SK-N-SH (cell line): Measurements from ENCODE around the gene CHD6. TPM values are rescaled to one million over a fixed set of nuclear protein-coding genes. Genes with fewer than 3 reads are reported as not detected.

Source experiments
- CTCF ChIA-PET: fragments of 300-600, 350-600 bp; formaldehyde crosslinking; extraction: SDS; loops from one replicate; lab custom pipeline; 2021; lab: Yijun Ruan, JAX
- POLR2A ChIA-PET: fragments of 350-600 bp; sonication (Branson Sonifier 250); formaldehyde crosslinking; extraction: SDS; loops from one replicate; lab custom pipeline; 2020; ENCODE audit warnings: antibody characterized with exemption, inconsistent platforms; lab: Yijun Ruan, JAX
- DNase-seq: peaks from one replicate; pipeline ENCODE4 v3.0.0; 2012
- H2AFZ ChIP-seq: fragments of 200-600 bp; sonication (generic); 2 replicates; pipeline ENCODE4 v1.8.1; 2016; ENCODE audit warnings: antibody characterized with exemption, mild to moderate bottlenecking, low read depth
- H3F3A ChIP-seq: fragments of 200-600 bp; sonication (generic); replicated peaks from 2 replicates; pipeline ENCODE3; 2016; ENCODE audit warnings: antibody characterized with exemption, mild to moderate bottlenecking; ENCODE audit not compliant: insufficient read depth
- H3K27ac ChIP-seq, 2 experiments: fragments of 200-500 bp in 1 of 2; fragments of 200-600 bp in 1 of 2; sonication (Bioruptor generic) in 1 of 2; sonication (generic), shearing (Covaris generic) in 1 of 2; 2 replicates each; pipeline versions ENCODE4 v1.5.1 to v1.6.1; 2014 to 2016; ENCODE audit warnings: low read depth in 2 of 2, inconsistent platforms in 1 of 2, low read length in 1 of 2, mild to moderate bottlenecking in 1 of 2, mixed read lengths in 1 of 2
- H3K27me3 ChIP-seq: fragments of 200-600 bp; sonication (generic), shearing (Covaris generic); 2 replicates; pipeline ENCODE4 v1.6.1; 2016; ENCODE audit warnings: mixed run types; ENCODE audit not compliant: insufficient read depth
- H3K36me3 ChIP-seq, 2 experiments: fragments of 200-500 bp in 1 of 2; fragments of 200-600 bp in 1 of 2; sonication (Bioruptor generic) in 1 of 2; sonication (generic) in 1 of 2; replicated peaks in 1 of 2; 2 replicates each; pipeline versions ENCODE3 to v1.5.1; 2014 to 2016; ENCODE audit warnings: low read length in 1 of 2, mild to moderate bottlenecking in 1 of 2; ENCODE audit not compliant: insufficient read depth in 2 of 2, control insufficient read depth in 1 of 2
- H3K4me1 ChIP-seq, 2 experiments: fragments of 200-500 bp in 1 of 2; fragments of 200-600 bp in 1 of 2; sonication (Bioruptor generic) in 1 of 2; sonication (generic), shearing (Covaris generic) in 1 of 2; 2 replicates each; pipeline versions ENCODE4 v1.5.1 to v1.6.1; 2014 to 2016; ENCODE audit warnings: low read depth in 1 of 2, low read length in 1 of 2, mixed run types in 1 of 2; ENCODE audit not compliant: insufficient read depth in 2 of 2, control insufficient read depth in 1 of 2
- H3K4me2 ChIP-seq: fragments of 200-600 bp; sonication (generic), shearing (Covaris generic); 2 replicates; pipeline ENCODE4 v1.6.1; 2017; ENCODE audit warnings: mixed run types
- H3K4me3 ChIP-seq, 2 experiments: fragments of 200-500 bp in 1 of 2; fragments of 200-600 bp in 1 of 2; sonication (Bioruptor generic) in 1 of 2; sonication (generic), shearing (Covaris generic) in 1 of 2; 2 replicates each; pipeline versions ENCODE4 v1.5.1 to v1.8.1; 2014 to 2016; ENCODE audit warnings: low read depth in 2 of 2, inconsistent platforms in 1 of 2, low read length in 1 of 2, mild to moderate bottlenecking in 1 of 2, mixed read lengths in 1 of 2, moderate library complexity in 1 of 2
- H3K79me2 ChIP-seq: fragments of 200-600 bp; sonication (generic); 2 replicates; pipeline ENCODE4 v1.8.1; 2017; ENCODE audit warnings: mild to moderate bottlenecking; ENCODE audit not compliant: insufficient read depth
- H3K9ac ChIP-seq: fragments of 200-600 bp; sonication (generic); 2 replicates; pipeline ENCODE4 v1.6.1; 2017; ENCODE audit warnings: mixed run types
- H3K9me2 ChIP-seq: fragments of 200-600 bp; sonication (generic); 2 replicates; pipeline ENCODE4 v1.6.1; 2017; ENCODE audit warnings: mixed run types
- H3K9me3 ChIP-seq: fragments of 200-600 bp; sonication (generic); 2 replicates; pipeline ENCODE4 v1.6.1; 2017; ENCODE audit warnings: mixed run types, mild to moderate bottlenecking, moderate library complexity
- H4K20me1 ChIP-seq: fragments of 200-600 bp; sonication (generic); 2 replicates; pipeline ENCODE4 v1.6.1; 2017; ENCODE audit warnings: mild to moderate bottlenecking, mixed run types; ENCODE audit not compliant: insufficient read depth
- CHD2 ChIP-seq: fragments of 150-350 bp; IDR thresholded peaks from 2 replicates; pipeline ENCODE4 v1.6.1; 2018; ENCODE audit warnings: low read length; ENCODE audit not compliant: partially characterized antibody
- EP300 ChIP-seq, 2 experiments: IDR thresholded peaks; 2 replicates each; pipeline versions ENCODE4 v1.4.0 to v1.6.1; 2012; ENCODE audit warnings: borderline replicate concordance in 1 of 2, low read depth in 1 of 2, low read length in 1 of 2
- EZH2phosphoT487 ChIP-seq: fragments of 200-600 bp; sonication (generic); IDR thresholded peaks from 2 replicates; pipeline ENCODE4 v1.6.1; 2017; ENCODE audit warnings: low read depth, mixed run types, mild to moderate bottlenecking, antibody characterized with exemption, moderate library complexity, borderline replicate concordance
- FOXJ3 ChIP-seq: sonication (generic); formaldehyde crosslinking; IDR thresholded peaks from 2 replicates; pipeline ENCODE4 v1.5.1; 2020; ENCODE audit warnings: mild to moderate bottlenecking, missing genetic modification reagents
- MEF2A ChIP-seq: IDR thresholded peaks from 2 replicates; pipeline ENCODE4 v1.4.0; 2012; ENCODE audit warnings: low read depth, borderline replicate concordance
- MXI1 ChIP-seq: IDR thresholded peaks from 2 replicates; pipeline ENCODE4 v1.6.1; 2012; ENCODE audit warnings: mild to moderate bottlenecking, low read depth, low read length, improper control_type of control experiment
- RFX5 ChIP-seq: IDR thresholded peaks from 2 replicates; pipeline ENCODE4 v1.6.1; 2012; ENCODE audit warnings: mild to moderate bottlenecking, improper control_type of control experiment, low read length
- TEAD4 ChIP-seq: IDR thresholded peaks from 2 replicates; pipeline ENCODE4 v1.4.0; 2012; ENCODE audit warnings: mild to moderate bottlenecking, borderline replicate concordance; ENCODE audit not compliant: insufficient read depth
- YY1 ChIP-seq: IDR thresholded peaks from 2 replicates; pipeline ENCODE4 v1.4.0; 2012; ENCODE audit warnings: low read depth, mild to moderate bottlenecking
- WGBS: methylation state at CpG from one replicate; pipeline ENCODE4 v1.1.6; 2017; ENCODE audit warnings: low lambda C conversion rate; 5-methylcytosine and 5-hydroxymethylcytosine counted together
- polyA plus RNA-seq, 3 experiments: library from polyadenylated mRNA; depleted of rRNA; stranded (reverse); fragments of >200 nt; gene quantifications; 2 replicates each; pipeline ENCODE4 v1.2.3, GENCODE V29; 2012
- TF ChIP-seq, protein P1 (sequence below): fragments of 200-600 bp; sonication (generic); IDR thresholded peaks from 2 replicates; pipeline ENCODE4 v1.6.1; 2017; ENCODE audit warnings: antibody characterized with exemption, mild to moderate bottlenecking, moderate library complexity
- TF ChIP-seq, protein P2 (sequence below): IDR thresholded peaks from 2 replicates; pipeline ENCODE4 v1.4.0; 2012; ENCODE audit warnings: low read depth, borderline replicate concordance
- TF ChIP-seq, protein P3 (sequence below): fragments of 150-350 bp; IDR thresholded peaks from 2 replicates; pipeline ENCODE4 v1.6.1; 2017; ENCODE audit warnings: antibody characterized with exemption, low read length, low read depth, borderline replicate concordance

CHD6 gene
- polyA plus RNA-seq, 1 of the 3 experiments (the other 2 are of a cell fraction): 7.1 TPM

DNA sequence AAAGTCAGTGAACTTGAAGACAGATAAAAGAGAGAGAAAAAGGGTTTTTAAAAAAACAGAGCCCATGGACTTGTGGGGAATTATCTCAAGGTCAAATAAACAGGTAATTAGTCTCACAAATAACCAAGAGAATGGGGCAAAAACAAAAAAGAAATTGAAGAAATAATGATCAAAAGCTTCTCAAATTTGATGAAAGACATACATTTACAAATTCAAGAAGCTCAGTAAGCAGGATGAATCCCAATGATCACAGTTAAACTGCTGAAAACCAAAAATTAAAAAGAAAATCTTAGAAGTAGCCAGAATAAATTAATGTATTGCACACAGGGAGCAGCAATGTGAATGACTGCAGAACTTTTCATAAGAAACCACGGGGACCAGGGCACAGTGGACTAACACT lies 139.1 kb downstream of the CHD6 start:
- Histone ChIP-seq H3K9me3 (no peaks in the 10 kb centered on the region), H3K79me2 (no peaks in the 10 kb centered on the region), H4K20me1 (no peaks in the 10 kb centered on the region), H3K4me1 (peaks cover 0 to 24% of the 10 kb centered on the region in 2 experiments), H3K36me3 (peaks cover 30 to 51% of the 10 kb centered on the region in 2 experiments), H2AFZ (no peak overlapping the region), H3F3A (peaks cover 29% of the 10 kb centered on the region), H3K4me3 (no peak overlapping the region), H3K27ac (no peak overlapping the region), H3K4me2 (no peak overlapping the region), H3K9ac (no peak overlapping the region), H3K27me3 (no peaks in the 10 kb centered on the region), H3K9me2 (no peaks in the 10 kb centered on the region; the same call in 1 of the 2 replicates)
- no peak for TF ChIP-seq CHD2
- TF ChIP-seq RFX5: no peak
- TF ChIP-seq TEAD4: no peak
- no peak for TF ChIP-seq EP300 (IDR thresholded peaks at IDR 0.05; ENCODE audit: borderline replicate concordance in 1 of 2, low read depth in 1 of 2, low read length in 1 of 2)
- TF ChIP-seq, protein P1, sequence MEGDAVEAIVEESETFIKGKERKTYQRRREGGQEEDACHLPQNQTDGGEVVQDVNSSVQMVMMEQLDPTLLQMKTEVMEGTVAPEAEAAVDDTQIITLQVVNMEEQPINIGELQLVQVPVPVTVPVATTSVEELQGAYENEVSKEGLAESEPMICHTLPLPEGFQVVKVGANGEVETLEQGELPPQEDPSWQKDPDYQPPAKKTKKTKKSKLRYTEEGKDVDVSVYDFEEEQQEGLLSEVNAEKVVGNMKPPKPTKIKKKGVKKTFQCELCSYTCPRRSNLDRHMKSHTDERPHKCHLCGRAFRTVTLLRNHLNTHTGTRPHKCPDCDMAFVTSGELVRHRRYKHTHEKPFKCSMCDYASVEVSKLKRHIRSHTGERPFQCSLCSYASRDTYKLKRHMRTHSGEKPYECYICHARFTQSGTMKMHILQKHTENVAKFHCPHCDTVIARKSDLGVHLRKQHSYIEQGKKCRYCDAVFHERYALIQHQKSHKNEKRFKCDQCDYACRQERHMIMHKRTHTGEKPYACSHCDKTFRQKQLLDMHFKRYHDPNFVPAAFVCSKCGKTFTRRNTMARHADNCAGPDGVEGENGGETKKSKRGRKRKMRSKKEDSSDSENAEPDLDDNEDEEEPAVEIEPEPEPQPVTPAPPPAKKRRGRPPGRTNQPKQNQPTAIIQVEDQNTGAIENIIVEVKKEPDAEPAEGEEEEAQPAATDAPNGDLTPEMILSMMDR: no peak
- TF ChIP-seq, protein P2, sequence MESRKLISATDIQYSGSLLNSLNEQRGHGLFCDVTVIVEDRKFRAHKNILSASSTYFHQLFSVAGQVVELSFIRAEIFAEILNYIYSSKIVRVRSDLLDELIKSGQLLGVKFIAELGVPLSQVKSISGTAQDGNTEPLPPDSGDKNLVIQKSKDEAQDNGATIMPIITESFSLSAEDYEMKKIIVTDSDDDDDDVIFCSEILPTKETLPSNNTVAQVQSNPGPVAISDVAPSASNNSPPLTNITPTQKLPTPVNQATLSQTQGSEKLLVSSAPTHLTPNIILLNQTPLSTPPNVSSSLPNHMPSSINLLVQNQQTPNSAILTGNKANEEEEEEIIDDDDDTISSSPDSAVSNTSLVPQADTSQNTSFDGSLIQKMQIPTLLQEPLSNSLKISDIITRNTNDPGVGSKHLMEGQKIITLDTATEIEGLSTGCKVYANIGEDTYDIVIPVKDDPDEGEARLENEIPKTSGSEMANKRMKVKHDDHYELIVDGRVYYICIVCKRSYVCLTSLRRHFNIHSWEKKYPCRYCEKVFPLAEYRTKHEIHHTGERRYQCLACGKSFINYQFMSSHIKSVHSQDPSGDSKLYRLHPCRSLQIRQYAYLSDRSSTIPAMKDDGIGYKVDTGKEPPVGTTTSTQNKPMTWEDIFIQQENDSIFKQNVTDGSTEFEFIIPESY: no peak
- no peak for TF ChIP-seq MXI1
- TF ChIP-seq EZH2phosphoT487: no peak
- no peak for TF ChIP-seq MEF2A
- DNase-seq: no peak
- WGBS: 85% methylated on average over 1 of the region's 1 CpG
- ChIA-PET POLR2A (no interaction called here), CTCF (no interaction called here)

DNA sequence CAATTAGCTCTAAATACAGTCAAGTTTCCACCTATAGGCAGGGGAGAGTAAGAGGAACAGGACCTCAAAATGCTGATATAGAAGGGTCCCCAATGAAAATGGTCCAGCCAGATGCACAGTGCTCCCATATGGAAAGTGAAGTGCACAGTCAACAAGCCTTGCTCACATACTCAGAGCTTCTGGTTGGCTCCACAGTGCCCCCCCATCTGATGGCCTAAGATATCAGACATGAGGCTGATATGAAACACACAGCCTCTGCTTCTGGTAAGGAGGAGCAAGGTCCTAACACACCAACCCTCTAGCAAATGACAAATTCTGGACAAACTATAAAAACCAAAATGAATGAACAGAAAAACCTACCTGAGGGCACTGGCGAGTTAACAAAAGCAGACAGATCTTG lies 140.2 kb downstream of the CHD6 start:
- no peak overlapping the region for H3K4me2 ChIP-seq
- H3K9ac ChIP-seq: no peak overlapping the region
- H3K27ac ChIP-seq: no peak overlapping the region; a peak in 1 of 4 replicates
- H3K36me3 ChIP-seq: peaks cover 28 to 46% of the 10 kb centered on the region in 2 experiments
- peaks cover 18% of the 10 kb centered on the region for H3F3A ChIP-seq
- DNase-seq: no peak
- H3K4me1 ChIP-seq: peaks cover 0 to 13% of the 10 kb centered on the region in 2 experiments
- no peak overlapping the region for H3K4me3 ChIP-seq
- ChIA-PET POLR2A (no interaction called here), CTCF (no interaction called here)
- TF ChIP-seq YY1 (no peak), FOXJ3 (no peak), EP300 (IDR thresholded peaks at IDR 0.05; ENCODE audit: borderline replicate concordance in 1 of 2, low read depth in 1 of 2, low read length in 1 of 2) (no peak)
- TF ChIP-seq, protein P3, sequence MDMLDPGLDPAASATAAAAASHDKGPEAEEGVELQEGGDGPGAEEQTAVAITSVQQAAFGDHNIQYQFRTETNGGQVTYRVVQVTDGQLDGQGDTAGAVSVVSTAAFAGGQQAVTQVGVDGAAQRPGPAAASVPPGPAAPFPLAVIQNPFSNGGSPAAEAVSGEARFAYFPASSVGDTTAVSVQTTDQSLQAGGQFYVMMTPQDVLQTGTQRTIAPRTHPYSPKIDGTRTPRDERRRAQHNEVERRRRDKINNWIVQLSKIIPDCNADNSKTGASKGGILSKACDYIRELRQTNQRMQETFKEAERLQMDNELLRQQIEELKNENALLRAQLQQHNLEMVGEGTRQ: no peak
- H3K79me2 ChIP-seq: no peaks in the 10 kb centered on the region
- H3K9me2 ChIP-seq: no peaks in the 10 kb centered on the region; the same call in 1 of the 2 replicates
- no peaks in the 10 kb centered on the region for H4K20me1 ChIP-seq
- no peaks in the 10 kb centered on the region for H3K9me3 ChIP-seq
- no peaks in the 10 kb centered on the region for H3K27me3 ChIP-seq
- no peak overlapping the region for H2AFZ ChIP-seq
- 84% methylated on average over 1 of the region's 1 CpG for WGBS
